Transverse colon (tissue), 4 donors: ENCODE results near the gene SUSD2. TPM values are rescaled to one million over a fixed set of nuclear protein-coding genes. Genes with fewer than 3 reads are reported as not detected.

Experiments used
- DNase-seq: peaks from one replicate; pipeline ENCODE4 v3.0.0-alpha.2; 2019
- H3K27ac ChIP-seq, 4 donors: fragments of 200-600 bp; sonication (generic); 2 replicates each; pipeline ENCODE4 v1.5.1; 2016 to 2018; ENCODE audit warnings: inconsistent platforms in 4 of 4
- H3K27me3 ChIP-seq: fragments of 200-600 bp; sonication (generic); 2 replicates; pipeline ENCODE4 v1.5.1; 2017; ENCODE audit warnings: inconsistent platforms
- H3K36me3 ChIP-seq, 4 donors: fragments of 200-600 bp; sonication (generic); 2 replicates each; pipeline ENCODE4 v1.5.1; 2017 to 2019; ENCODE audit warnings: inconsistent platforms in 4 of 4
- H3K4me1 ChIP-seq, 4 donors: fragments of 200-600 bp; sonication (generic); 2 replicates each; pipeline ENCODE4 v1.5.1; 2017 to 2020; ENCODE audit warnings: inconsistent platforms in 4 of 4
- H3K4me3 ChIP-seq, 4 donors: fragments of 200-600 bp; sonication (generic); 1 replicate in 1 of 4; 2 replicates in 3 of 4; pipeline versions ENCODE4 v1.5.1 to v1.6.1; 2017 to 2019; ENCODE audit warnings: inconsistent platforms in 4 of 4
- H3K9me3 ChIP-seq, 2 donors: fragments of 200-600 bp; sonication (generic); 2 replicates each; pipeline ENCODE4 v1.5.1; 2017 to 2019; ENCODE audit warnings: inconsistent platforms in 2 of 2
- CTCF ChIP-seq, 5 experiments: fragments of 200-600 bp in 3 of 5; fragments of 450-650 bp in 2 of 5; sonication (generic) in 3 of 5; IDR thresholded peaks; 1 replicate in 2 of 5; 2 replicates in 3 of 5; pipeline ENCODE4 v1.5.1; 2016 to 2017; ENCODE audit warnings: antibody characterized with exemption in 5 of 5, inconsistent platforms in 3 of 5, mild to moderate bottlenecking in 2 of 5, moderate library complexity in 1 of 5
- EP300 ChIP-seq: sonication (generic); formaldehyde crosslinking; IDR thresholded peaks from one replicate; pipeline ENCODE4 v1.6.1; 2017; ENCODE audit warnings: antibody characterized with exemption, low read depth
- POLR2A ChIP-seq: fragments of 450-650 bp; IDR thresholded peaks from one replicate; pipeline ENCODE4 v1.6.1; 2016; ENCODE audit warnings: antibody characterized with exemption, mild to moderate bottlenecking, moderate library complexity
- POLR2AphosphoS5 ChIP-seq, 3 donors: sonication (generic); formaldehyde crosslinking; IDR thresholded peaks; one replicate each; pipeline ENCODE4 v1.6.1; 2016; ENCODE audit warnings: antibody characterized with exemption in 3 of 3
- WGBS, 2 donors: methylation state at CpG; one replicate each; pipeline ENCODE4 v1.1.5; 2018; ENCODE audit warnings: low coverage in 1 of 2; 5-methylcytosine and 5-hydroxymethylcytosine counted together
- in situ Hi-C, 4 donors: fragments of 200-750 bp; cut with MboI; loops; one replicate each; pipeline versions ENCODE4 v1.15.0 to v1.15.1; 2017; ENCODE audit warnings: low sequenced_read_pairs in 3 of 4, low pct_ligation_motif_present in 1 of 4, low pct_unique_long_range_greater_than_20kb in 1 of 4
- intact Hi-C: fragments of 100-400 bp; cut with DNase I; formaldehyde crosslinking; loops from one replicate; pipeline ENCODE4 v1.15.1; 2023; ENCODE audit warnings: low total_unique reads
- total RNA-seq, 4 donors: library from RNA; depleted of rRNA; stranded (reverse); fragments of >200 nt; gene quantifications; one replicate each; pipeline ENCODE4 v1.1.0, GENCODE V29; 2016

Gene SUSD2
- total RNA-seq, 4 donors from 2014 or later, result 0.37 to 67.7 (median 3.8) TPM

GRCh38 chr22:24165673-24166072 lies 15.6 kb upstream of the SUSD2 start:
- intact Hi-C loops (loop anchor here (5.0 kb wide), 1 partner anchor 48 kb away; no protein-coding TSS in a partner anchor), in situ Hi-C loops (no loop called here)
- Histone ChIP-seq H3K27me3 (no peaks in the 10 kb centered on the region), H3K36me3 (peaks cover 0 to 26% (median 9%) of the 10 kb centered on the region in 4 donors), H3K4me3 (no peak overlapping the region), H3K9me3 (no peaks in the 10 kb centered on the region), H3K27ac (peak overlapping the region in 1 of 4 donors; percentile 57), H3K4me1 (peaks cover 0 to 9% (median 5%) of the 10 kb centered on the region in 4 donors)
- whole genome bisulfite sequencing, 2 donors, result 66% methylated on average over 4 of the region's 5 CpGs; no CpG with 5 or more reads in 1 of the 2 donors
- TF ChIP-seq EP300 (no peak), POLR2A (no peak), CTCF (IDR thresholded peaks at IDR 0.05) (no peak), POLR2AphosphoS5 (IDR thresholded peaks at IDR 0.05) (no peak)
- DNase-seq, result no peak

DNA sequence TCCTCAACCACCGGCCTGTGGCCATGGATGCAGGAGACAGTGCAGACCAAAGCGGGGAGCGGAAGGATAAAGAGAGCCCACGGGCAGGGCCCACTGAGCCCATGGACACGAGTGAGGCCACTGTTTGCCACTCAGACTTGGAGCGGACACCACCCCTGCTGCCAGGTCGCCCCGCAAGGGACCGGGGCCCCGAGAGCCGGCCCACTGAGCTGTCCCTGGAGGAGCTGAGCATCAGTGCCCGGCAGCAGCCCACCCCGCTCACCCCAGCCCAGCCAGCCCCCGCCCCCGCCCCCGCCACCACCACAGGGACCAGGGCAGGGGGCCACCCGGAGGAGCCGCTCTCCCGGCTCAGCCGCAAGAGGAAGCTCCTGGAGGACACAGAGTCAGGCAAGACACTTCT lies 14.5 kb upstream of the SUSD2 start:
- 94% methylated on average over 16 of the region's 20 CpGs; no CpG with 5 or more reads in 1 of the 2 donors for WGBS, 2 donors
- TF ChIP-seq POLR2A (no peak), EP300 (no peak), POLR2AphosphoS5 (IDR thresholded peaks at IDR 0.05) (no peak), CTCF (IDR thresholded peaks at IDR 0.05) (no peak)
- intact Hi-C loops, result loop anchor here (5.0 kb wide), 1 partner anchor 50 kb away; no protein-coding TSS in a partner anchor
- in situ Hi-C loops, result no loop called here
- DNase-seq, result no peak
- Histone ChIP-seq H3K27ac (no peak overlapping the region), H3K9me3 (no peaks in the 10 kb centered on the region), H3K36me3 (peaks cover 0 to 31% (median 9%) of the 10 kb centered on the region in 4 donors), H3K27me3 (no peaks in the 10 kb centered on the region), H3K4me1 (peaks cover 0 to 5% (median 2%) of the 10 kb centered on the region in 4 donors), H3K4me3 (no peak overlapping the region)

DNA sequence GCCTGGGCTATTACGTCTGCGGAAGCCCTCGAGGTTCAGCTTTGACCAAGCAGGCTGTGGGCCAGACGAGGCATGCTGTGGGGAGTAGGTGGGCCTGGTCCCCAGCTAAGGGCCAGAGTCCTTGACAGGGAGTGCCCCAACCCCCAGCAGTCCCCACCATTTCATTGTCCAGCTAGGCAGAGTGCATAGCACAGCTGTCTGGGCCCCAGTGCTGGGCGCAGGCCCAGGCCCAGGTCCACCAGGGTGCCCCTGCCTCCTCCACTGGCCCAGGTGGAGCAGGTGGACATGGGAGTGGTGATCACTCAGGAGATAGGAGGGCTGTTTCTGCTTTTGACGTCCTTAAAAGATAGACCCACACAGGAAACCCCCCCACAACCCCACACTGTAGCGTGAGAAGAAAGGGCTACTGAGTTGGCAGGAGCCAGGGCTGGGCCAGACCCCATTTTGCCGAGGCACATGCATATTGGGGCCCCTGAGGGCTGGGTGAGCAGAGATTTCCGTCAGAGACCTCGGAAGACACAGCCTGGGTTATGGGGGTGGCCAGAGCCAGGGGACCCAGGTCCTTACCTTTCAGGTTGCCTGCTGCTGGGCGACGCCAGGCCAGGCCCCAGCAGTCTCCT lies 11.7 kb upstream of the SUSD2 start:
- in situ Hi-C loops, result loop anchor here in 1 of 4 donors (10.0 kb wide), 1 partner anchor 65 kb away; no protein-coding TSS in a partner anchor
- 85% methylated on average over 12 of the region's 12 CpGs; no CpG with 5 or more reads in 1 of the 2 donors for WGBS, 2 donors

GRCh38 chr22:24170188-24170587 lies 11.1 kb upstream of the SUSD2 start:
- Histone ChIP-seq H3K27me3 (no peaks in the 10 kb centered on the region), H3K9me3 (no peaks in the 10 kb centered on the region), H3K4me3 (no peak overlapping the region), H3K36me3 (peaks cover 0 to 30% (median 15%) of the 10 kb centered on the region in 4 donors), H3K4me1 (peaks cover 0 to 9% (median 4%) of the 10 kb centered on the region in 4 donors), H3K27ac (peak overlapping the region in 1 of 4 donors; percentile 17)
- intact Hi-C loops, result no loop called here
- WGBS, 2 donors, result 85% methylated on average over 12 of the region's 12 CpGs; no CpG with 5 or more reads in 1 of the 2 donors
- TF ChIP-seq POLR2AphosphoS5 (IDR thresholded peaks at IDR 0.05) (no peak), CTCF (IDR thresholded peaks at IDR 0.05) (no peak), POLR2A (no peak), EP300 (no peak)
- in situ Hi-C loops, result loop anchor here in 1 of 4 donors (10.0 kb wide), 1 partner anchor 65 kb away; no protein-coding TSS in a partner anchor
- DNase-seq, result no peak

More for the DNA sequence above, 11.7 kb upstream of the SUSD2 start:
- intact Hi-C loops, result loop anchor here (5.0 kb wide), 1 partner anchor 52 kb away; no protein-coding TSS in a partner anchor
- no peak overlapping the region for H3K4me3 ChIP-seq
- H3K4me1 ChIP-seq, result peaks cover 0 to 3% (median under 1%) of the 10 kb centered on the region in 4 donors
- H3K9me3 ChIP-seq, result no peaks in the 10 kb centered on the region
- H3K27ac ChIP-seq, result no peak overlapping the region
- H3K27me3 ChIP-seq, result no peaks in the 10 kb centered on the region
- peaks cover 0 to 34% (median 15%) of the 10 kb centered on the region in 4 donors for H3K36me3 ChIP-seq
- no peak for DNase-seq
- TF ChIP-seq EP300 (no peak), POLR2A (no peak)
